ENCODE results near the gene CR1.
"Not testable (repeated sequence)": the region's sequence is repeated elsewhere in the genome, so short reads cannot be mapped to it uniquely, and the experiment has no call there.

CR1 gene

GRCh38 chr1:207644166-207644851 lies 148.4 kb downstream of the CR1 start:
- DNase-seq (ENCODE audit: low spot score), result peak; percentile 43

- peak; percentile 95 for DNase-seq (ENCODE audit: low spot score)
Observed at GRCh38 chr1:207644852-207645634, 149.1 kb downstream of the CR1 start, which contains the start of gene CR1L. Gene CR1L (plus strand): TSS chr1:207645133. CDS start chr1:207645234, 101 bp downstream.

- peak; percentile 45 for DNase-seq (ENCODE audit: low spot score)
Observed at GRCh38 chr1:207645635-207646081, 149.7 kb downstream of the CR1 start.

GRCh38 chr1:207646171-207646570 lies 150.2 kb downstream of the CR1 start:
- DNase-seq (ENCODE audit: low spot score), result peak; percentile 52

- peak; percentile 59 for DNase-seq (ENCODE audit: low spot score)
Observed at GRCh38 chr1:207646944-207647579, 151.1 kb downstream of the CR1 start.

- DNase-seq (ENCODE audit: low spot score), result peak; percentile 63
Observed at GRCh38 chr1:207647671-207648333, 151.8 kb downstream of the CR1 start.

- peak; percentile 78 for DNase-seq (ENCODE audit: low spot score)
Observed at GRCh38 chr1:207648334-207649209, 152.6 kb downstream of the CR1 start.

- peak; percentile 59 for DNase-seq (ENCODE audit: low spot score)
Observed at GRCh38 chr1:207649210-207649753, 153.3 kb downstream of the CR1 start.

- peak; percentile 89 for DNase-seq (ENCODE audit: low spot score)
Observed at GRCh38 chr1:207649865-207650580, 154.1 kb downstream of the CR1 start.

- peak; percentile 38 for DNase-seq (ENCODE audit: low spot score)
Observed at GRCh38 chr1:207651583-207651982, 155.6 kb downstream of the CR1 start.

- DNase-seq (ENCODE audit: low spot score), result peak; percentile 33
Observed at GRCh38 chr1:207654320-207654719, 158.4 kb downstream of the CR1 start.

- no peak for DNase-seq (ENCODE audit: low spot score)
Observed at GRCh38 chr1:207658408-207658807, 162.5 kb downstream of the CR1 start.

- DNase-seq (ENCODE audit: low spot score), result no peak
Observed at GRCh38 chr1:207658904-207659485, 163.0 kb downstream of the CR1 start.

- DNase-seq (ENCODE audit: low spot score), result peak; percentile 62
Observed at GRCh38 chr1:207659545-207660153, 163.7 kb downstream of the CR1 start.

- DNase-seq (ENCODE audit: low spot score), result not testable (repeated sequence)
Observed at GRCh38 chr1:207661420-207661819, 165.5 kb downstream of the CR1 start.

- no peak for DNase-seq (ENCODE audit: low spot score)
Observed at GRCh38 chr1:207666342-207666741, 170.4 kb downstream of the CR1 start.

- no peak for DNase-seq (ENCODE audit: low spot score)
Observed at GRCh38 chr1:207669528-207670009, 173.6 kb downstream of the CR1 start.

- no peak for DNase-seq (ENCODE audit: low spot score)
Observed at GRCh38 chr1:207670192-207670591, 174.2 kb downstream of the CR1 start.

- peak; percentile 81 for DNase-seq (ENCODE audit: low spot score)
Observed at GRCh38 chr1:207670997-207671396, 175.0 kb downstream of the CR1 start.
